NT2/D1 (cell line): ENCODE results near the gene CUL3.

Source experiments
- YY1 ChIP-seq: IDR thresholded peaks from 2 replicates; pipeline ENCODE4 v1.6.1; 2011; ENCODE audit not compliant: insufficient read length, insufficient read depth
- ZNF274 ChIP-seq: IDR thresholded peaks from 2 replicates; pipeline ENCODE4 v1.6.1; 2011; ENCODE audit warnings: mild to moderate bottlenecking, low read depth, low read length

DNA sequence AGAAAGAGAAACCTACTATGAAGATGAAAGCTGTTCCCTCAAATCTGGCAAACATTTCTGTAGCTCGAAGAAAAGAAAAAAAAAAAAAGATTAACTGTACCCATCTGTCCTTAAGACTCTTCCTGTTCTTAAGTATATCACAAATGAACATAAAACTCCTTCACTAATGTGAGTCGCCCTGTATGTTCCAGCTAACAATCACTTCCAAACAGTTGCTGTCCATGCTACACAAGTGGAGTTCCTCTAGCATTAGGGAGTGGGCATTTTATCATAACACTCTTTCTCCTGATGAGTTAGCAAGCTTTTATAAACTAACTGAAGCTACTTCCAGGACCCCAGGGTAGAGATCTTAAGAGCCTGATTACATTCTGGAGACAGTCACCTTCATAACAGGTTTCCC lies 5.8 kb downstream of the CUL3 start:
- TF ChIP-seq YY1 (no peak), ZNF274 (no peak)
